WTC11 (cell line): Measurements from ENCODE around the gene LRRC10. TPM values are rescaled to one million over a fixed set of nuclear protein-coding genes. Genes with fewer than 3 reads are reported as not detected.

Experiments used
- ATAC-seq: fragments of 200-7000 bp; cut with Tn5 transposase; 2 replicates; pipeline ENCODE4 v1.10.0; 2021; ENCODE audit warnings: mild to moderate bottlenecking, moderate library complexity
- CTCF ChIA-PET: fragments of 300-600 bp; sonication (Branson Sonifier 250); formaldehyde crosslinking; loops from one replicate; lab custom pipeline; 2021; ENCODE audit warnings: antibody characterized with exemption; lab: Charles Lee
- POLR2A ChIA-PET: fragments of 350-600 bp; sonication (Branson Sonifier 250); formaldehyde crosslinking; loops from one replicate; lab custom pipeline; 2021; ENCODE audit warnings: antibody characterized with exemption; lab: Charles Lee
- DNase-seq: peaks from one replicate; pipeline ENCODE4 v3.0.0; 2021; ENCODE audit warnings: low spot score
- H3K27ac Mint-ChIP-seq: 2 replicates; pipeline ENCODE4 v1.8.0; 2021; ENCODE audit warnings: mixed read lengths
- H3K27me3 Mint-ChIP-seq: 2 replicates; pipeline ENCODE4 v1.8.0; 2021; ENCODE audit warnings: low read depth, mild to moderate bottlenecking, moderate library complexity, mixed read lengths
- H3K36me3 Mint-ChIP-seq: 2 replicates; pipeline ENCODE4 v1.8.0; 2021; ENCODE audit warnings: mixed read lengths
- H3K4me1 Mint-ChIP-seq: 2 replicates; pipeline ENCODE4 v1.8.0; 2022; ENCODE audit warnings: mixed read lengths
- H3K4me3 Mint-ChIP-seq: 2 replicates; pipeline ENCODE4 v1.8.0; 2021; ENCODE audit warnings: mild to moderate bottlenecking, moderate library complexity, mixed read lengths
- H3K9me3 Mint-ChIP-seq: 2 replicates; pipeline ENCODE4 v1.8.0; 2021; ENCODE audit warnings: mixed read lengths
- ARID4B ChIP-seq: sonication (generic); formaldehyde crosslinking; IDR thresholded peaks from 2 replicates; pipeline ENCODE4 v1.8.0; 2023; ENCODE audit warnings: missing genetic modification reagents, mild to moderate bottlenecking, borderline replicate concordance
- ATF3 ChIP-seq: sonication (generic); formaldehyde crosslinking; conservative IDR thresholded peaks from 2 replicates; pipeline ENCODE4 v1.8.1; 2022; ENCODE audit warnings: mild to moderate bottlenecking, missing genetic modification reagents
- ELF4 ChIP-seq: sonication (generic); formaldehyde crosslinking; IDR thresholded peaks from 2 replicates; pipeline ENCODE4 v1.8.1; 2022; ENCODE audit warnings: low read depth, mild to moderate bottlenecking, moderate library complexity, missing genetic modification reagents
- FOXP4 ChIP-seq: sonication (generic); formaldehyde crosslinking; IDR thresholded peaks from 2 replicates; pipeline ENCODE4 v1.8.0; 2022; ENCODE audit warnings: mild to moderate bottlenecking, missing genetic modification reagents
- GTF2I ChIP-seq: fragments of 250-450 bp; sonication (Bioruptor Pico); conservative IDR thresholded peaks from 2 replicates; pipeline ENCODE4 v1.4.0; 2021; ENCODE audit warnings: mild to moderate bottlenecking
- NFE2L1 ChIP-seq: sonication (generic); formaldehyde crosslinking; IDR thresholded peaks from 2 replicates; pipeline ENCODE4 v1.8.1; 2023; ENCODE audit warnings: missing genetic modification reagents
- NR2C2 ChIP-seq: sonication (generic); formaldehyde crosslinking; IDR thresholded peaks from 2 replicates; pipeline ENCODE4 v1.8.0; 2022; ENCODE audit warnings: mild to moderate bottlenecking, missing genetic modification reagents
- NR3C1 ChIP-seq: sonication (generic); formaldehyde crosslinking; conservative IDR thresholded peaks from 2 replicates; pipeline ENCODE4 v1.8.1; 2023; ENCODE audit warnings: low read depth, mild to moderate bottlenecking, missing genetic modification reagents
- PRDM15 ChIP-seq: sonication (generic); formaldehyde crosslinking; IDR thresholded peaks from 2 replicates; pipeline ENCODE4 v1.8.0; 2022; ENCODE audit warnings: missing genetic modification reagents
- RORB ChIP-seq: fragments of 250-450 bp; sonication (Bioruptor Pico); IDR thresholded peaks from 2 replicates; pipeline ENCODE4 v1.9.0; 2021; ENCODE audit warnings: mild to moderate bottlenecking
- SMAD3 ChIP-seq: sonication (generic); formaldehyde crosslinking; IDR thresholded peaks from 2 replicates; pipeline ENCODE4 v1.8.0; 2022; ENCODE audit warnings: missing genetic modification reagents, mild to moderate bottlenecking, borderline replicate concordance
- STAT6 ChIP-seq: sonication (generic); formaldehyde crosslinking; conservative IDR thresholded peaks from 2 replicates; pipeline ENCODE4 v1.8.1; 2023; ENCODE audit warnings: mild to moderate bottlenecking, low read depth, missing genetic modification reagents, moderate library complexity
- TEAD1 ChIP-seq: sonication (generic); formaldehyde crosslinking; IDR thresholded peaks from 2 replicates; pipeline ENCODE4 v1.8.0; 2022; ENCODE audit warnings: mild to moderate bottlenecking, missing genetic modification reagents
- ZBTB43 ChIP-seq: sonication (generic); formaldehyde crosslinking; IDR thresholded peaks from 2 replicates; pipeline ENCODE4 v1.8.1; 2023; ENCODE audit warnings: mild to moderate bottlenecking, missing genetic modification reagents
- ZNF121 ChIP-seq: sonication (generic); formaldehyde crosslinking; IDR thresholded peaks from 2 replicates; pipeline ENCODE4 v1.8.0; 2023; ENCODE audit warnings: missing genetic modification reagents
- ZNF396 ChIP-seq: fragments of 250-450 bp; sonication (Bioruptor Pico); IDR thresholded peaks from 2 replicates; pipeline ENCODE4 v1.8.0; 2021; ENCODE audit warnings: mild to moderate bottlenecking, moderate library complexity, borderline replicate concordance
- ZNF512 ChIP-seq: sonication (generic); formaldehyde crosslinking; IDR thresholded peaks from 2 replicates; pipeline ENCODE4 v1.8.1; 2022; ENCODE audit warnings: missing genetic modification reagents, borderline replicate concordance
- total RNA-seq: library from RNA; stranded (reverse); gene quantifications from 3 replicates; pipeline ENCODE4 v1.2.3, GENCODE V29; 2021

Gene LRRC10
- total RNA-seq, 1 experiment from 2014 or later, result not detected

- H3K36me3 Mint-ChIP-seq, result no peaks in the 10 kb centered on the region
- no peaks in the 10 kb centered on the region for H3K4me1 Mint-ChIP-seq
- POLR2A ChIA-PET, result no interaction called here
- ATAC-seq (no peak), DNase-seq (no peak)
- no peak overlapping the region for H3K27ac Mint-ChIP-seq
- no peaks in the 10 kb centered on the region; the same call in 1 of the 2 replicates for H3K27me3 Mint-ChIP-seq
- CTCF ChIA-PET, result interaction anchor here (1.2 to 3.0 kb wide), 3 partner anchors 12 to 81 kb away, joined by 3 to 15 read pairs (median 8); no protein-coding TSS in a partner anchor
- H3K9me3 Mint-ChIP-seq, result no peaks in the 10 kb centered on the region
- TF ChIP-seq ZNF121 (CRISPR knock-in tag) (no peak), ZNF512 (no peak), ZBTB43 (no peak), NFE2L1 (CRISPR knock-in tag) (no peak), FOXP4 (CRISPR knock-in tag) (no peak), GTF2I (no peak), NR3C1 (no peak), RORB (CRISPR knock-in tag) (no peak)
- TF ChIP-seq, all 79 proteins: peak for 0
- no peak overlapping the region for H3K4me3 Mint-ChIP-seq
Measured at GRCh38 chr12:69651922-69652321, 41.2 kb upstream of the LRRC10 start.

- Mint-ChIP-seq H3K4me3 (no peak overlapping the region), H3K9me3 (no peaks in the 10 kb centered on the region), H3K36me3 (no peaks in the 10 kb centered on the region), H3K27me3 (no peaks in the 10 kb centered on the region; the same call in 1 of the 2 replicates), H3K27ac (no peak overlapping the region), H3K4me1 (no peaks in the 10 kb centered on the region)
- ATAC-seq (no peak), DNase-seq (no peak)
- ChIA-PET CTCF (interaction anchor here (1.2 kb wide), 1 partner anchor 10 kb away, joined by 4 read pairs; no protein-coding TSS in a partner anchor), POLR2A (no interaction called here)
- TF ChIP-seq ATF3 (CRISPR knock-in tag), result no peak
- TF ChIP-seq STAT6, result no peak
- no peak for TF ChIP-seq RORB (CRISPR knock-in tag)
- TF ChIP-seq TEAD1 (CRISPR knock-in tag), result no peak
- no peak for TF ChIP-seq GTF2I
- TF ChIP-seq ARID4B (CRISPR knock-in tag), result no peak
- TF ChIP-seq ELF4 (CRISPR knock-in tag), result no peak
- no peak for TF ChIP-seq NR2C2
- no peak for TF ChIP-seq ZNF396
- TF ChIP-seq SMAD3 (CRISPR knock-in tag), result no peak
- no peak for TF ChIP-seq PRDM15 (CRISPR knock-in tag)
Measured at GRCh38 chr12:69649529-69649928, 38.8 kb upstream of the LRRC10 start.
